Smooth muscle cell (in vitro differentiated cells): ENCODE results near the gene ACAA2. TPM values are rescaled to one million over a fixed set of nuclear protein-coding genes. Genes with fewer than 3 reads are reported as not detected.
"Not testable (repeated sequence)": the region's sequence is repeated elsewhere in the genome, so short reads cannot be mapped to it uniquely, and the experiment has no call there.

Source experiments
- DNase-seq: peaks from one replicate; lab custom pipeline; 2025; ENCODE audit not compliant: unreplicated experiment; lab: John Stamatoyannopoulos, UW
- H2AFZ ChIP-seq: fragments of 200-600 bp; sonication (generic); 2 replicates; pipeline ENCODE4 v1.6.0; 2016; ENCODE audit warnings: antibody characterized with exemption, low read depth, mild to moderate bottlenecking
- H3F3A ChIP-seq: fragments of 200-600 bp; sonication (generic); 2 replicates; pipeline ENCODE4 v1.6.0; 2017; ENCODE audit warnings: antibody characterized with exemption, low read depth
- H3K27ac ChIP-seq: fragments of 200-600 bp; sonication (generic); 2 replicates; pipeline ENCODE4 v1.5.1; 2016; ENCODE audit warnings: low read depth, mild to moderate bottlenecking
- H3K27me3 ChIP-seq: fragments of 200-600 bp; sonication (generic); 2 replicates; pipeline ENCODE4 v1.6.1; 2016; ENCODE audit warnings: low read depth, mild to moderate bottlenecking
- H3K36me3 ChIP-seq: fragments of 200-600 bp; sonication (generic); 2 replicates; pipeline ENCODE4 v1.5.1; 2016; ENCODE audit warnings: low read depth
- H3K4me1 ChIP-seq: fragments of 200-600 bp; sonication (generic); 2 replicates; pipeline ENCODE4 v1.5.1; 2016; ENCODE audit warnings: low read depth
- H3K4me2 ChIP-seq: fragments of 200-600 bp; sonication (generic); 2 replicates; pipeline ENCODE4 v1.6.0; 2016; ENCODE audit warnings: mild to moderate bottlenecking
- H3K4me3 ChIP-seq: fragments of 200-600 bp; sonication (generic); 2 replicates; pipeline ENCODE4 v1.5.1; 2016; ENCODE audit warnings: mild to moderate bottlenecking
- H3K79me2 ChIP-seq: fragments of 200-600 bp; sonication (generic); 2 replicates; pipeline ENCODE4 v1.6.0; 2016; ENCODE audit warnings: low read depth, mild to moderate bottlenecking
- H3K9ac ChIP-seq: fragments of 200-600 bp; sonication (generic); 2 replicates; pipeline ENCODE4 v1.6.0; 2016; ENCODE audit warnings: low read depth
- H3K9me3 ChIP-seq: fragments of 200-600 bp; sonication (generic); replicated peaks from 2 replicates; pipeline ENCODE4 v1.5.1; 2016; ENCODE audit warnings: low read depth
- H4K20me1 ChIP-seq: fragments of 200-600 bp; sonication (generic); 2 replicates; pipeline ENCODE4 v1.6.0; 2016; ENCODE audit warnings: low read depth
- CTCF ChIP-seq: fragments of 200-600 bp; sonication (generic); IDR thresholded peaks from 2 replicates; pipeline ENCODE4 v1.5.1; 2017; ENCODE audit warnings: borderline replicate concordance, mild to moderate bottlenecking, antibody characterized with exemption; ENCODE audit not compliant: insufficient read depth, poor library complexity, severe bottlenecking
- WGBS: methylation state at CpG from one replicate; pipeline ENCODE4 v1.1.7; 2016; ENCODE audit warnings: low lambda C conversion rate; 5-methylcytosine and 5-hydroxymethylcytosine counted together
- polyA plus RNA-seq: library from polyadenylated mRNA; unstranded; fragments of >200 nt; fragmentation: Nextera tagmentation; extraction: Ambion mirVana; gene quantifications from 2 replicates; pipeline ENCODE4 v1.2.1, GENCODE V29; 2016
- total RNA-seq: library from RNA; depleted of rRNA; stranded (reverse); fragments of >200 nt; gene quantifications from 2 replicates; pipeline ENCODE4 v1.2.3, GENCODE V29; 2014

ACAA2 gene
- total and polyA plus RNA-seq, 2 experiments from 2014 or later, result 62.3 to 94.6 TPM

DNA sequence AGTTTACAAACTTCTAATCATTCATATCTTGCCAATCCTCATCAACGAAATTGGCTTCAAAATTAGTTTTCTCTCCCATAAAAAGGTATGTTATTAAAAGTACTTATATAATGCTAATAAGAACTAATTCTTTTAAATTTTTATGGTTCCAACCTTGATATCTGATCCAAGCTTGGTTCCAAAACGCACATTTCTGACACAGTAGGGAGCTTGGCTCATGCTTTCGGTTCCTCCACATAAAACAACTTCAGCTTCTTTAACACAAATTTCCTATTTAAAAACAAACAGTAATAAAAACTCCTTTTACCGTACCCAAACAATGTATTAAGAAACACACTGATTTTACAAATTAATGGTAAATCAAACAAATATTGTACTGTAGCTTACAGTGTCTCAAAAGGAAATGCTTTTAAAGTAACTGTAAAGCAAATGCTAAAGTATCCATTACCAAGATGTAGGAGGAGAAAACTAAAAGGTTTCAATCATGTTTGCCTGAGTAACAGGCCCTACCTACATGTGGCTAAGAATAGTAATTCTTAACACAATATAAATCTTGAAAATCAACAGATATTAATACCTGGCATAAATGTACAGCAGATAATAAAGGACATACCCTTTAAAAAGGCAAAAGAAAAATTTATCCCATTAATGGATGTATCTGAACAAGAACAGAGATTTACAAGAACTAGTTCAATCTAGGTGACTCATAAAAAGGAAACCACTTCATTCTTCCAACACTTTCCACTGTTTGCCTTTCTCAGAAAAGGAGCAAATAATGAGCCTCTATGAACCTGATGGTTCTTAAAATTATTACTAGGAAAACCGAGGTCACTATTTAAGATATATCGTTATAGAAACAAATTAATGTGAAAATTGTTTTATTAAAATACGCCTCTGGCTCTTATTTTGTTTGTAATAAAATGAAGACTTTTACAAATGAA, 17.5 kb downstream of the ACAA2 start:
- DNase-seq, result no peak
- Histone ChIP-seq H3K4me1 (no peaks in the 10 kb centered on the region), H3K79me2 (no peaks in the 10 kb centered on the region), H3K9me3 (no peaks in the 10 kb centered on the region), H3K4me2 (no peak overlapping the region), H3K36me3 (peaks cover 14% of the 10 kb centered on the region), H3K9ac (no peak overlapping the region), H3K27ac (no peak overlapping the region), H4K20me1 (no peaks in the 10 kb centered on the region), H3K27me3 (no peaks in the 10 kb centered on the region), H3K4me3 (no peak overlapping the region), H3F3A (no peaks in the 10 kb centered on the region), H2AFZ (no peak overlapping the region)
- WGBS, result 96% methylated on average over 7 of the region's 7 CpGs
- TF ChIP-seq CTCF, result no peak

DNA sequence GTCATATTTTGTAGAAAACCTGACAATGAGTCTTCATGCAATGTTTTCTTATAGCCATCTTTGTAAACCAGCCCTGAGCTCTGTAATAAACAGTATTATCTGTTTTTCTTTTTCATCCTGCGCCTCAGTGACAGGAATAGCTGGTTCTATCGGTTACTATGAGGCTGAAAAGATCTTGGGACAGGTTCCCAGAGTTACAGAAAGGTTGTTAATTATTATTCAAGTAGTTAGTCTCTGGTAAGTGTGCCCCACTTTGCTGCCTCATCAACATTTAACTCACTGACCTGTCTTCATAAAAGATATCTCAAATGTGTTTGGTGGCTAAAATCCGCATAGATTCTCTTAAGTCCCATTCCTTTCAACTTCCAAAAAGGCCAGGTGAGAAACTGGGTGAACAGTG, 18.6 kb downstream of the ACAA2 start:
- Histone ChIP-seq H3K9me3 (no peaks in the 10 kb centered on the region), H3F3A (no peaks in the 10 kb centered on the region), H3K27me3 (no peaks in the 10 kb centered on the region), H3K4me1 (no peaks in the 10 kb centered on the region), H3K36me3 (peaks cover 26% of the 10 kb centered on the region), H3K4me3 (no peak overlapping the region), H3K4me2 (no peak overlapping the region), H3K79me2 (no peaks in the 10 kb centered on the region), H3K27ac (no peak overlapping the region), H2AFZ (no peak overlapping the region), H4K20me1 (no peaks in the 10 kb centered on the region), H3K9ac (no peak overlapping the region)
- no peak for DNase-seq
- no peak for TF ChIP-seq CTCF
- 92% methylated on average over 3 of the region's 3 CpGs for WGBS

DNA sequence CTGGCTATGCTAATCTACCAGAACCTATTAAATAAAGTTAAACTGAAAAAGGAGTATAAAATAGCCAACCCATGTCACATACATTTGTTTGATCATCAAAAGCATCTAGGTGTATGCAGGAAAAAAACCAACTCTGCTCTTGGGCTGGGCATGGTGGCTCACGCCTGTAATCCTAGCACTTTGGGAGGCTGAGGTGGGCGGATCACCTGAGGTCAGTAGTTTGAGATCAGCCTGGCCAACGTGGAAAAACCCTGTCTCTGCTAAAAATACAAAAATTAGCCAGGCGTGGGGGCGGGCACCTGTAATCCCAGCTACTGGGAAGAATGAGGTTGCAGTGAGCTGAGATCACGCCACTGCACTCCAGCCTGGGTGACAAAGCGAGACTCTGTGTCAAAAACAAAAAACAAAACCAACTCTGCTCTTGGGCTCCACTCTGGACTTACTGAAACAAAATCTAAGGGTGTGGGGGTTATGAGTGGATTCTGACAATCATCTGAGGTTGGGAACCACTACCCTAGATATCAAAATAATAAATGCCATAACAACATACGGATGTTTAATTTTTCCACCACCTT, 23.7 kb downstream of the ACAA2 start:
- H3K36me3 ChIP-seq, result peaks cover 27% of the 10 kb centered on the region
- H4K20me1 ChIP-seq, H3K79me2 ChIP-seq, H3K27ac ChIP-seq, H3K4me2 ChIP-seq, H2AFZ ChIP-seq, H3K27me3 ChIP-seq, H3K9ac ChIP-seq, H3K9me3 ChIP-seq, H3K4me3 ChIP-seq, DNase-seq, H3K4me1 ChIP-seq, H3F3A ChIP-seq: not testable (repeated sequence)
- WGBS, result 82% methylated on average over 8 of the region's 8 CpGs

- Histone ChIP-seq H3K36me3 (peaks cover 21% of the 10 kb centered on the region), H3K9me3 (no peaks in the 10 kb centered on the region), H2AFZ (no peak overlapping the region), H3K4me1 (no peaks in the 10 kb centered on the region), H3F3A (no peaks in the 10 kb centered on the region), H3K4me3 (no peak overlapping the region), H3K79me2 (no peaks in the 10 kb centered on the region), H3K27ac (no peak overlapping the region), H3K9ac (no peak overlapping the region), H3K27me3 (no peaks in the 10 kb centered on the region), H4K20me1 (no peaks in the 10 kb centered on the region), H3K4me2 (peak overlapping the region; percentile 36)
- TF ChIP-seq CTCF, result no peak
- 56% methylated on average over 5 of the region's 5 CpGs for WGBS
- DNase-seq, result no peak
Observed at GRCh38 chr18:49788327-49788898, 24.9 kb downstream of the ACAA2 start.
